Activated CD4-positive, CD25-positive, alpha-beta regulatory T cell treated with anti-CD3 and anti-CD28 coated beads, Interleukin-2, amount 50 U/mL, for 72 hours (primary cell): ENCODE measurements around the gene SOX10.

Source experiments
- DNase-seq: peaks from one replicate; pipeline ENCODE4 v3.0.0; 2021

SOX10 gene

GRCh38 chr22:38016182-38017151 lies 32.1 kb upstream of the SOX10 start:
- no peak for DNase-seq

DNA sequence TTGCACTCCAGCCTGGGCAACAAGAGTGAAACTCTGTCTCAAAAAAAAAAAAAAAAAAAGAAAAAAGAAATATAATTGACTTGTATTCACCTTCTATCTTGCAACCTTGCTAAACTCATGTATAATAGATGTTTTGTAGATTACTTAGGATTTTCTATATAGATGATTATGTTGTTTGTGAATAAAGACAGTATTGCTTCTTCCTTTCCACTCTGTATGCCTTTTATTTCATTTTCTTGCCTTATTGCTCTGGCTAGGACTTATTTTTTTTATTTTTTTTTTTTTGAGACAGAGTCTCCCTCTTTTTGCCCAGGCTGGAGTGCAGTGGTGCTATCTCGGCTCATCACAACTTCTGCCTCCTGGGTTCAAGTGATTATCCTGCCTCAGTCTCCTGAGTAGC lies 29.7 kb upstream of the SOX10 start:
- no peak for DNase-seq

DNA sequence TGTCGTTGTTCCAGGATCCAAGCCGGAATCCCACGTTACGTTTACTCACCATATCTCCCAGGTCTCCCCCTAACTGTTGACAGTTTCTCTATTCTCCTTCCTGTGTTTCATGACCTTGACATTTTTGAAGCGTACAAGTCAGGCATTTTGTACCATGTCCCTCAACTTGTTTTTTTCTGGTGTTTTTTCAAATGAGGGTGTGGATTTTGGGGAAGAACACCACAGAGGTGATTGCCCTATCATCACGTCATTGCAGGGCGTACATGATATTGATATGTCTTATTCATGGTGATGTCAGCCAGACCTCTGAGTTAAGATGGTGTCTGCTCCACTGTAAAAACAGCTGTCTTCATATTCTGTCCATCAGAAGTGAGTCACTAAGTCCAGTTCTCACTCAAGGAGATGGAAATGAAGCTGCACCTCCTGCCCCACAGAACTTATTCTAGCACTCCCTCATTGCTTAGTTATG lies 28.3 kb upstream of the SOX10 start:
- no peak for DNase-seq

DNA sequence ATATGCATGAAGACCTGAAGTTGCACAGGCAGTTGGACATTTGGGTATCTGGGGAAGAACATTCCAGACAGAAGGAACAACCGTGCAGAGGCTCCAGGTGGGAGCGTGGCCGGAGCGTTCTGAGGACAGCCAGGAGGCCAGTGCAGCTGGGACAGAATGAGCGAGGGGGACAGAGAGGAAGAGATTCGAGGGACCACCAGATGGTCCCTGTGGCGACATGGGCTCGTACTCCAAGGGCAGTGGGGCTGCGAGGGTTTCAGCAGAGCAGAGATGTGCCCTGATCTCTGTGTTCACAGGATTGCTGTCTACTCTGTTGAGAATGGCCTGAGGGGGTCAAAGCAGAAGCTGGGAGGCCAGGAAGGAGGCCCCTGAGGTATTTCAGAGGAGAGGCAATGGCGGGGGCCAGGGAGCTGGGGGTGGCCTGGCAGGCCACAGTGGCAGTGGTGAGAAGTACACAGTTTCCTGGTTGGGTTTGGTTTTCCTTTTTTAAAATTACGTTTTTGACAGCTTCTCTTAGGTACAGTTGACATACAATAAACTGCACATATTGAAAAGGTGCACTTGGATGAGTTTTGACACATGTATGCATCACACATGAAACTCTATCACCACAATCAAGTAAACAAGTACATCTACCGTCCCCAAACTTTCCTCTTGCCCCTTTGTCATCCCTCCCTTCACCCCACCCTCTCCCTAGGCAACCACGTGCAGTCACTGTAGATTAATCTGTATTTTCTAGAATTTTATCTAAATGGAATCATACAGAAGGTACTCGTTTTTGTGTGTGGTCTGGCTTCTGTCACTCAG lies 24.8 kb upstream of the SOX10 start:
- DNase-seq, result no peak

- DNase-seq, result no peak
These were observed 23.1 kb upstream of the SOX10 start for GRCh38 chr22:38007330-38007902.

DNA sequence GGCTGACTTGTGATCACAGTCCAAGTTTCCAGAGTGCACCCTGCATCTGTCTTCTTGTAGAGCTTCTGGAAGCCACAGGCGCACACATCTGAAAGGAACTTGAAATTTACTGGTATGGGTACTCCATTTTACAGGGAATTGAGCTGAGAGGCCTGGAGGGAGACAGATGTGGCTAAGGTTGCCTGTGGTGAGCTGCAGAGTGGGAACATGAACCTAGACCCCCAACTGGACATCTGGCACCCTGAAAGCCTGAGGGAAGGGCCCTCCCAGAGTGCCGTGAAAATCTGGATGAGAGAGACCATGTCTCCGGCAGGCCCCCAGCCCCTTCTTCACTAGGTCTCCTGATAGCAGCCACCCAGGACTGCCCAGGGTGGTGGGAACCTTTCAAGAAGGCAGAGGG lies 22.6 kb upstream of the SOX10 start:
- DNase-seq, result no peak

DNA sequence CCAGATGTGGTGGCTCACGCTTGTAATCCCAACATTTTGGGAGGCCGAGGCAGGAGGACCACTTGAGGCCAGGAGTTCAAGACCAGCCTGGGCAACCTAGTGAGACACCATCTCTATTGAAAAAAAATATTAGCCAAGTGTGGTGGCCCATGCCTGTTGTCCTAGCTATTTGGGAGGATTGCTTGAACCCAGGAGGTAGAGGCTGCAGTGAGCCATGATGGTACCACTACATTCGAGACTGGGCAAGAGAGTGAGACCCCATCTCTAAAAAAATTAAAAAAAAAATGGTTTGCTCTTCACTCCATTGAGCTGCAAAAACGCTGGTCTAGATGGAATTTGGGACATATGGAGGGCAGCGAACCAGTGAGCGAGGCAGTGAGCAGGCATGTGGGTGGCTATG lies 21.6 kb upstream of the SOX10 start:
- no peak for DNase-seq

GRCh38 chr22:37999640-38000272 lies 15.4 kb upstream of the SOX10 start:
- DNase-seq, result no peak

- no peak for DNase-seq
These were observed 14.9 kb upstream of the SOX10 start for GRCh38 chr22:37999236-37999635.

DNA sequence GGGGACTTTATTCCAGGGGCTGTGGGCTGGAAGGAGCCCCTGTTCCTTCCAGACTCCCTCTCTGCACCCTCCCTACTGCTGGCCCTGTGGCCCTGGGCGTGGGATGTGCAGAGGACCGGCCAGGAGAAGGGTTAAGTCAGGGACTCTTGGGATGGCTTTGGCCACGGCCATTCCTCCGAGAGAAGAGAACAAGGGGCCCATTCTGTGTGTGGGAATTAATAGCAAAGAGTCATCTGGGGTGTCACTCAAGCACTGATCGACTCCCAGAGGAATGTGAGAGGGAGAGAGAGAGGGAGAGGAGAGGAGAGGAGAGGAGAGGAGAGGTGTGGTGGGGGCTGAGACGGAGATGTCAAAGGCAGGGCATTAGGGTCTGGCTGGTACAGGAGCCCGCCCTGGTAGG lies 14.2 kb upstream of the SOX10 start:
- no peak for DNase-seq

DNA sequence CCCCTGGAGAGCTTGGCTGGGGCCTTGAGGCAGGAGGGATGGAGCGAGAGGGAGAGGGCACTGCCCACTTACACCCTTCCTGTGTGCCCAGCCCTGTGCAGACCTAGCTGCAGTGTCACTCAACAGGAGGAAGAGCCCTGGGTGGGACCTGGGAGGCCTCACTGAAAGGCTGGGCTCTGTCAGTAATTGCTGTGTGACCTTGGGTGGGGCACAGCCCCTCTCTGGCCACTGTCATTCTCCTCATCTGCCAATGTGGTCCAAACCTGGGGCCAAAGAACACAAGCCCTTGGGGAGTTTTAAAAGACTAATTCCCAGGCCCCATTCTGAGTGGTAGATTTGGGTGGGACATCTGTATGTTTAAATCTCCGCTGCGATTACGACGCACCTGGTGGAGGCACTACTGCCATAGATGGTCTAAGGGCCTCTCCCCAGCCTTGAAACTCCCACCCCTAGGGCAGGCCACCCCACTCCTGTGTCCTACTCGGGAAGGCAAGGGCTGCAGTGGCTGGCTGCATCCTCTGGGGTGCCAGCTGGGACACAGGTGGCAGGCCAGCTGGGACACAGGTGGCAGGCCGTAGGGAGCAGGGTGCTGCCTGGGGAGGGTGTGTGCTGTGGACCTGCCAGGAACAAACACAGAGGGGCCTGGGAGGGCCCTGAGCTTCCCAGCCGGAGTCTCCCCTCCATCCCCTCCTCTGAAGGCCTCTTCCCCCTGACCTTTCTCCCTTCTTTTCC lies 12.3 kb upstream of the SOX10 start:
- no peak for DNase-seq

- no peak for DNase-seq
These were observed 11.7 kb upstream of the SOX10 start for GRCh38 chr22:37996079-37996478.

GRCh38 chr22:37995460-37995859 lies 11.1 kb upstream of the SOX10 start:
- DNase-seq, result no peak

GRCh38 chr22:37994982-37995381 lies 10.6 kb upstream of the SOX10 start:
- DNase-seq, result no peak

- DNase-seq, result no peak
These were observed 9.7 kb upstream of the SOX10 start for GRCh38 chr22:37994049-37994448.

DNA sequence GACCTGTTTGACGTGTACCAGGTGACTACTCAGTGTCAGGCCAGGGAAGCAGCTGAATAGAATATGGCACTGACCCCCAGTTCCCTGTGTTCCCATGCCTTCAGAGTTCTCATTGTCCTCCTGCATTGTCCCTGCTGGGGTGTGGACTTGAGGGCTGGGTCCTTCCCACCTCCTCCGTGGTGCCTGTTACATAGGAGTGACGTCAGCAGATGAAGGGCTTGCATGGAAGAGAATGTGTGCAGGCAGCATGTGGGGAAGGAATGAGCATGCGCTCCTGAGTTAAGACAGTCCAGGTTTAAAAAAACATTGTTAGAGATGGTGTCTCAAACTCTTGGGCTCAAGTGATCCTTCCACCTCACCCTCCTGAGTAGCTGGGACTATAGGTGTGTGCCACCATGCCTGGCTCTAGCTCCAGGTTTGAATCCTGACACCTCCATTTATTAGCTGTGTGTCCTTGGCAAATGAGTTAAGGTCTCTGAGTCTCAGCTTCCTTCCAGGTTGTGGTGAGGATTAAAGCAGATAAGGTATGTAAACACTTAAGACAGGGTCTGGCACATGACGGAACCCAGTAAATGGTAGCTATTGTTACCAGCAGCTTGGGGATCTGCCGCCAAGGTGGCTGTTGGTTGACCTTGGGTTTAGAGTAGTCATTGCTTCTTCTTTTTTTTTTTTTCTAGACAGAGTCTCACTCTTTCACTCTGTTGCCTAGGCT lies 7.5 kb upstream of the SOX10 start:
- no peak for DNase-seq

GRCh38 chr22:37990862-37991261 lies 6.5 kb upstream of the SOX10 start:
- DNase-seq, result no peak

- DNase-seq, result no peak
These were observed 5.9 kb upstream of the SOX10 start for GRCh38 chr22:37990301-37990700.

DNA sequence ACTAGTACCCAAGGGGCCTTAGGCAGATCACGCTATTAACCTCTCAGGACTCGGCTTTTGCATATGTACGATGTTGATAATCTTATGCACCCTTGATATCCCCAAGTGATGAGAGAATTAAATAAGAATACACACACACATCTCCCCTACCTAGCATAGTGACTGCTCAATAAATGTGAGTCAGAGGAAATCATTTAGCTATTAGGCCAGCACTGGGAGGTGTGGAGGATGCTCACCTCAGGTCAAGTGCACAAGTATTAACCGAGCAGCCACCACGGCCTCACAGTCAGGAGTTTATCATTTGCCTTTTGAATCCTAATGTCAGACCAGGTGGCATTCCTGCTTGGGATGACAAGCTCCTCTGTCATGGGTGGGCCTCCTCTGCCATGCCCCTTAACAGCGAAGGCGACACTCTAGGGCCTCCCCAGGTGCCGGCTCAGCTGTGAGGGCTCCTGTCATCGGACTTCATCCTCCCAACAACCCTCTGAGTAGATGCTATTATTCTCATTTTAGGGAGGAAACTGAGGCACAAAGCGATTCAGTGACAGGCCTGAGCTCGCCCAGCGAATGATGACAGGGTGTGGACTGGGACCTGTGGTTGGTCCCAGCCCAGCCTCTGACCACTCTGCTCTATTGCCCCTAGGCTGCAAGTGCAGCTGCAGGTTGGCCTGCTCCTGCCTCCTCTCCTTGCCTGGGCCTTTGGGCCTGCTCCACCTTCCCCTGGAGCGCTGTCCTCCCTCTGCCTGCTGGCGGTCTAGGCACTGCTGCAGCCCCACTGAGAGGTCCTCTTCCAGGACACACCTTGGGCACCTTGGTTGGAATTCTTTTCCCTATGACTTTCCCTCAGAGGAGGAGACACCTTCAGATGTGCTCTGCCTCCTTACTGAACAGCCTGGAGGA lies 5.0 kb upstream of the SOX10 start:
- DNase-seq, result no peak

GRCh38 chr22:37986371-37986770 lies 2.0 kb upstream of the SOX10 start:
- DNase-seq, result no peak
